Measurements from ENCODE around the gene KRT84.
"Not testable (repeated sequence)": the region's sequence is repeated elsewhere in the genome, so short reads cannot be mapped to it uniquely, and the experiment has no call there.

DNA sequence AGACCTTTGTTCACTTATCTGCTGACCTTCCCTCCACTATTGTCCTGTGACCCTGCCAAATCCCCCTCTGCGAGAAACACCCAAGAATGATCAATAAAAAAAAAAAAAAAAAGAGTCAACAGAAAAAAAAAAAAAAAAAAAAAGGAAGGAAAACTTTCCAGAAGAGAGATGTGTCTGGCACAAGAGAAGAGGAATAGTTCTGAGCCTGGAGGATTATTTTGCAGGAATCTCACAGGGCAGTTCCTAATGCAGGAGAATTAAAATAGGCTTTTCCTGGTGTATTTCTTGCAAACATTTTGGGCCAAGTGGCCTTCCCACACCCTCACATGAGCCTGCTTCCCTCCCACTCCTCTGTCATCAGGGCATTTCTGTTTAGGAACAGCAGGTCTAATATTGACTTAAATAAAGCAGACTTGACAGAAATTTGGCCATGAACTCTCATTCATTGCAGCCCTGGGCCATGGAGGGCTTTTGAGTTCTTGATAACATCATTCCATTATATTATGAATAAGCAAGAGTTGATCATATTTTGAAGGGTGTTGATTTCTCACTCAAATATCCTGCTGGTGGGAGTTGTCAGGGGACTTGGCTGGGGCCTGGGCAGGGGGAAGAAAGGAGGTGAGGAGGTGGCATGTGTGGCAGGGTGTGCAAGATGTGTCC is 25.3 kb upstream of the KRT84 start:
- TF ChIP-seq CTCF (conservative IDR thresholded peaks at IDR 0.05; ENCODE audit: low read length); EZH2phosphoT487 (IDR thresholded peaks at IDR 0.05; ENCODE audit: borderline replicate concordance): not testable (repeated sequence)
